SHP77 (cell line): ENCODE measurements around the gene TOX3.

Experiments used
- DNase-seq, 2 experiments: peaks; one replicate each; lab custom pipeline; 2025; lab: John Stamatoyannopoulos, UW

Gene TOX3

GRCh38 chr16:52492789-52493357, 54.1 kb downstream of the TOX3 start:
- no peak for DNase-seq

- no peak for DNase-seq
These were observed 55.7 kb downstream of the TOX3 start for GRCh38 chr16:52491216-52491615.

GRCh38 chr16:52489894-52490293, 57.0 kb downstream of the TOX3 start:
- no peak for DNase-seq

- DNase-seq, result no peak
These were observed 58.1 kb downstream of the TOX3 start for GRCh38 chr16:52488837-52489289.

GRCh38 chr16:52487849-52488457, 59.0 kb downstream of the TOX3 start:
- no peak for DNase-seq

GRCh38 chr16:52480237-52480636, 66.7 kb downstream of the TOX3 start:
- no peak for DNase-seq

- no peak for DNase-seq
These were observed 70.8 kb downstream of the TOX3 start for GRCh38 chr16:52476111-52476510.

GRCh38 chr16:52474679-52475078, 72.3 kb downstream of the TOX3 start:
- no peak for DNase-seq

GRCh38 chr16:52473096-52473495, 73.8 kb downstream of the TOX3 start:
- DNase-seq, result no peak

- no peak for DNase-seq
These were observed 75.1 kb downstream of the TOX3 start for GRCh38 chr16:52471650-52472370.

- DNase-seq, result no peak
These were observed 76.4 kb downstream of the TOX3 start for GRCh38 chr16:52470585-52470984.

GRCh38 chr16:52469775-52470174, 77.2 kb downstream of the TOX3 start:
- no peak for DNase-seq

GRCh38 chr16:52469091-52469490, 77.9 kb downstream of the TOX3 start:
- DNase-seq, result no peak

GRCh38 chr16:52467753-52468152, 79.2 kb downstream of the TOX3 start:
- DNase-seq, result no peak

- no peak for DNase-seq
These were observed 79.9 kb downstream of the TOX3 start for GRCh38 chr16:52466994-52467393.

GRCh38 chr16:52465711-52466267, 81.2 kb downstream of the TOX3 start:
- DNase-seq, result no peak

- no peak for DNase-seq
These were observed 83.0 kb downstream of the TOX3 start for GRCh38 chr16:52463904-52464303.

GRCh38 chr16:52462816-52463215, 84.1 kb downstream of the TOX3 start:
- no peak for DNase-seq

- DNase-seq, result no peak
These were observed 86.2 kb downstream of the TOX3 start for GRCh38 chr16:52460639-52461178.

GRCh38 chr16:52456368-52456767, 90.6 kb downstream of the TOX3 start:
- DNase-seq, result no peak

GRCh38 chr16:52455549-52456277, 91.2 kb downstream of the TOX3 start:
- no peak for DNase-seq

GRCh38 chr16:52453644-52454043, 93.3 kb downstream of the TOX3 start:
- DNase-seq, result no peak
